HCT116 (cell line): Measurements from ENCODE around the gene SBNO2. TPM values are rescaled to one million over a fixed set of nuclear protein-coding genes. Genes with fewer than 3 reads are reported as not detected.

Experiments
- CBX3 ChIP-seq: IDR thresholded peaks from 2 replicates; pipeline ENCODE4 v1.6.1; 2012; ENCODE audit warnings: low read depth
- EGR1 ChIP-seq: IDR thresholded peaks from 2 replicates; pipeline ENCODE4 v1.6.1; 2012; ENCODE audit warnings: low read depth
- ELF1 ChIP-seq: IDR thresholded peaks from 2 replicates; pipeline ENCODE4 v1.6.1; 2012; ENCODE audit warnings: low read depth, borderline replicate concordance
- EZH2 ChIP-seq: fragments of 200-600 bp; sonication (generic); IDR thresholded peaks from 2 replicates; pipeline ENCODE4 v1.6.1; 2017; ENCODE audit warnings: antibody characterized with exemption, mixed run types
- EZH2phosphoT487 ChIP-seq: fragments of 200-600 bp; IDR thresholded peaks from 2 replicates; pipeline ENCODE4 v1.6.1; 2018; ENCODE audit warnings: antibody characterized with exemption, borderline replicate concordance
- POLR2A ChIP-seq: IDR thresholded peaks from 2 replicates; pipeline ENCODE4 v1.7.0; 2011; ENCODE audit warnings: borderline replicate concordance; ENCODE audit not compliant: insufficient read depth, insufficient read length; ENCODE audit errors: extremely low read depth
- RAD21 ChIP-seq: IDR thresholded peaks from 2 replicates; pipeline ENCODE4 v1.6.1; 2012; ENCODE audit warnings: low read depth, mild to moderate bottlenecking
- REST ChIP-seq: IDR thresholded peaks from 2 replicates; pipeline ENCODE4 v1.6.1; 2012; ENCODE audit warnings: low read depth
- SIN3A ChIP-seq: IDR thresholded peaks from 2 replicates; pipeline ENCODE4 v1.6.1; 2012; ENCODE audit warnings: low read depth
- SP1 ChIP-seq: IDR thresholded peaks from 2 replicates; pipeline ENCODE4 v1.6.1; 2012; ENCODE audit warnings: low read depth
- TCF7L2 ChIP-seq: IDR thresholded peaks from 2 replicates; pipeline ENCODE4 v1.7.0; 2011; ENCODE audit warnings: borderline replicate concordance, inconsistent platforms; ENCODE audit not compliant: insufficient read depth, insufficient read length; ENCODE audit errors: extremely low read depth
- YY1 ChIP-seq: IDR thresholded peaks from 2 replicates; pipeline ENCODE4 v1.6.1; 2011; ENCODE audit warnings: low read length, low read depth, moderate library complexity, mild to moderate bottlenecking; ENCODE audit not compliant: insufficient replicate concordance; ENCODE audit errors: extremely low read depth
- ZBTB33 ChIP-seq: IDR thresholded peaks from 2 replicates; pipeline ENCODE4 v1.6.1; 2011; ENCODE audit warnings: mild to moderate bottlenecking, low read length, moderate library complexity; ENCODE audit not compliant: insufficient replicate concordance; ENCODE audit errors: extremely low read depth
- ZFX ChIP-seq: fragments of 450-650 bp; IDR thresholded peaks from 2 replicates; pipeline ENCODE4 v1.6.1; 2017
- total RNA-seq: library from RNA; stranded (reverse); gene quantifications from one replicate; pipeline ENCODE4 v1.2.1, GENCODE V29; 2021; ENCODE audit not compliant: unreplicated experiment

The SBNO2 gene
- total RNA-seq, 1 experiment from 2014 or later: 66.4 TPM

GRCh38 chr19:1102407-1103131, 71.5 kb downstream of the SBNO2 start (continued):
- peak; percentile 17 for TF ChIP-seq ZBTB33
- TF ChIP-seq SP1: peak; percentile 88
- no peak for TF ChIP-seq POLR2A
- no peak for TF ChIP-seq ZFX
- TF ChIP-seq CBX3: no peak
- no peak for TF ChIP-seq REST
- no peak for TF ChIP-seq TCF7L2
- TF ChIP-seq EZH2phosphoT487: no peak
- no peak for TF ChIP-seq EZH2
- peak; percentile 87 for TF ChIP-seq EGR1
- 0 out of 2 replicates have a peak, but pooled peaks have one; percentile 78 for TF ChIP-seq SIN3A
- TF ChIP-seq ELF1: no peak
- no peak for TF ChIP-seq RAD21
- no peak for TF ChIP-seq YY1
- TF ChIP-seq, all 23 proteins: peak for 7
